HG03432 (cell line): ENCODE measurements around the gene ADRA1B.
"Not testable (repeated sequence)": the region's sequence is repeated elsewhere in the genome, so short reads cannot be mapped to it uniquely, and the experiment has no call there.

Source experiments
- ATAC-seq: cut with Tn5 transposase; IDR thresholded peaks from one replicate; pipeline ENCODE4 v1.9.1; 2021; ENCODE audit warnings: mild to moderate bottlenecking, moderate library complexity; ENCODE audit not compliant: unreplicated experiment

ADRA1B gene

DNA sequence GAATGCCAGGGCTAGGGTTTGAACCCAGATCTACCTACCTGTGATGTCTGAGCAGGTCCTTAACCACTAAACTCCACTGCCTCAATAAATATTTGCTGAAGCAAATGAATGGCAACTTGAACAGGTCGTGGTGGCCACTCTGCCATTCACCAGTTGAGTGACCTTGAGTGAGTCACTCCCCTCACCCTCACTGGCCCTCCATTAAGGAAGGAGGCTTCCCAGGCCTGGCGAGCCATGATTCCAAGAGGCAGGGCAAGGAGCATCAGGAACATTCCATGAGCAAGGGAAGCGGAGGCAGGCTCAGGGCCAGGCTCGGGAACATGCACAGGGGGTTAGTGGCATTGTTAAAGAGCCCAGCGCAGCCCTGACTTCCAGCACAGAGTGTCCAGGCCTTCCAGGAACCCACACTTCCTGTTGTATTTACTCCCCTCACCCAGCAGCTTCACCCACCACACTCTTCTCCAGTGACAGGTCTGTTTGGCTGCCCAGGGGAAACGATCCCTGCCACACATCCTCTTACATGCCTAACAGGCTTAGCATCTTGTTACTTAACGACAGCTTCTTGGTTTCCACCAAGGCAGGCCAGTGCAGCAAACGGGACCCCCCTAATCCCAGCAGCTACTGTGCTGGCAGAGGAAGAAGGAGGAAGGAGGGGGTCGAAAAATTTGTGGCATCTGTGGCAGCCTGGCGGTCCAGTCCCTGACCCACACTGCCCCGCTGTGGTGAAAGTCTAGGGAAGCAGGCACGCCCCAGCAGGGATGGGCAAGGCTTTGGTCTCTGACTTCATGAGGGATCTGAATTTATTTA lies 49.0 kb downstream of the ADRA1B start:
- no peak for ATAC-seq

DNA sequence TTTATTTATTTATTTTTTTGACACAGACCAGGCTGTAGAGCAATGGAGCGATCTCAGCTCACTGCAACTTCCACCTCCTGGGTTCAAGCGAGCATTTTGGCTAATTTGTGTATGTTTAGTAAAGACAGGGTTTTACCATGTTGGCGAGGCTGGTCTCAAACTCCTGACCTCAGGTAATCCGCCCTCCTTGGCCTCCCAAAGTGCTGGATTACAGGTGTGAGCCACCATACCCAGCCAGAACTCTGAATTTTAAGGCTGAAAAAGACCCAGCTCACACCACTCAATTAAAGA lies 49.5 kb downstream of the ADRA1B start:
- not testable (repeated sequence) for ATAC-seq

DNA sequence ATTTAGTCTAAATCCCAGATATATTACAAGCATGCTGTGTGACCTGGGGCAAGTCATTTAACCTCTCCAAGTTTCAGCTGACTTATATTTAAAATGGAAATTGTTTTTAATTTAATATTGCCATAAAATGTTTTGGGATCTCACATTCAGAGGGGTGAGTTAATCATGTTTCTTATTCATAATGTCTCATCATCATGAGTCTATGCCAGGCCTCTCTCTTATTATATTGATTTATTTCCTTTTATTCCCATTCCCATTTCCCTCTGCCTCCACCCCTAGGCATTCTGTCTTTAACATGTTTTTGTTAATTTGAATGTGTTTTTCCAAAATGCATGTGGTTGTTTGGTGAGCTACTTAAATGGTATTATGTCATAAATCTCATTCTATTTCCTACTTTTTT lies 53.7 kb downstream of the ADRA1B start:
- ATAC-seq: no peak

DNA sequence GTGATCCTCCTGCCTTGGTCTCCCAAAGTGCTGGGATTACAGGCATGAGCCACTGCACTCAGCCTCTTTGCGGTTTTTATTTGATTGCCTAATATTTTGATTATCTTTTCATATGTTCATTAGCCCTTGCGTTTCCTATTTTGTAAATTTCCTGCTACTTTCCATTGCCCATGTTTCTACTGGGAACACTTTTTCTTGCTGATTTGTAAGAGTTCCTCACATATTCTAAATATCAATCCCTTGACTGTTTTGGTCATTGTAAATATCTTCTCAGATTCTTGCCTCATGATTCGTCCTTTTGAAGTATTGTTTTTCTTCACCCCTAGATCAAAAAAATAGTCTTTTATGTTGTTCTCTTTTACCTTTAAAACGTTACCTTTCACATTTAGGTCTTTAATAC lies 54.8 kb downstream of the ADRA1B start:
- no peak for ATAC-seq

DNA sequence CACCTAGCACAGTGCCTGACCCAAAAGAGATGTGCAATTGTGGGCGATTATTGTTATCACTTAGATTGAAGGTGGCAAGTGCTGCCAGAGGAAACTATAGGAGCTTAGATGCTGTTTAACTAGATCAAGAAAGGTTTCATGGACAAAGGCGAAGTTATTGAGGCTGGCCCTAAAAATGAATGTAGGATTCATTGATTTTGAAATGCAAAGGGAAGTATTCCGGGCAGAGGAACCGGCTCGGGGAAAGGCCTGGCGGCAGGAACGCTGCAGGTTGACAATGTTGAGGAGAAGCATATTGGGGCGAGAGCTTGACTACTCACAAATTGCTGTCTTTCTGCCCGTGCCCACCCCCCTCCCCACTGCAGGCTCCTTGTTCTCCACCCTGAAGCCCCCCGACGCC lies 55.2 kb downstream of the ADRA1B start:
- ATAC-seq: no peak

DNA sequence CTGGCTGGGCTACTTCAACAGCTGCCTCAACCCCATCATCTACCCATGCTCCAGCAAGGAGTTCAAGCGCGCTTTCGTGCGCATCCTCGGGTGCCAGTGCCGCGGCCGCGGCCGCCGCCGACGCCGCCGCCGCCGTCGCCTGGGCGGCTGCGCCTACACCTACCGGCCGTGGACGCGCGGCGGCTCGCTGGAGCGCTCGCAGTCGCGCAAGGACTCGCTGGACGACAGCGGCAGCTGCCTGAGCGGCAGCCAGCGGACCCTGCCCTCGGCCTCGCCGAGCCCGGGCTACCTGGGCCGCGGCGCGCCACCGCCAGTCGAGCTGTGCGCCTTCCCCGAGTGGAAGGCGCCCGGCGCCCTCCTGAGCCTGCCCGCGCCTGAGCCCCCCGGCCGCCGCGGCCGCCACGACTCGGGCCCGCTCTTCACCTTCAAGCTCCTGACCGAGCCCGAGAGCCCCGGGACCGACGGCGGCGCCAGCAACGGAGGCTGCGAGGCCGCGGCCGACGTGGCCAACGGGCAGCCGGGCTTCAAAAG lies 55.7 kb downstream of the ADRA1B start:
- no peak for ATAC-seq

DNA sequence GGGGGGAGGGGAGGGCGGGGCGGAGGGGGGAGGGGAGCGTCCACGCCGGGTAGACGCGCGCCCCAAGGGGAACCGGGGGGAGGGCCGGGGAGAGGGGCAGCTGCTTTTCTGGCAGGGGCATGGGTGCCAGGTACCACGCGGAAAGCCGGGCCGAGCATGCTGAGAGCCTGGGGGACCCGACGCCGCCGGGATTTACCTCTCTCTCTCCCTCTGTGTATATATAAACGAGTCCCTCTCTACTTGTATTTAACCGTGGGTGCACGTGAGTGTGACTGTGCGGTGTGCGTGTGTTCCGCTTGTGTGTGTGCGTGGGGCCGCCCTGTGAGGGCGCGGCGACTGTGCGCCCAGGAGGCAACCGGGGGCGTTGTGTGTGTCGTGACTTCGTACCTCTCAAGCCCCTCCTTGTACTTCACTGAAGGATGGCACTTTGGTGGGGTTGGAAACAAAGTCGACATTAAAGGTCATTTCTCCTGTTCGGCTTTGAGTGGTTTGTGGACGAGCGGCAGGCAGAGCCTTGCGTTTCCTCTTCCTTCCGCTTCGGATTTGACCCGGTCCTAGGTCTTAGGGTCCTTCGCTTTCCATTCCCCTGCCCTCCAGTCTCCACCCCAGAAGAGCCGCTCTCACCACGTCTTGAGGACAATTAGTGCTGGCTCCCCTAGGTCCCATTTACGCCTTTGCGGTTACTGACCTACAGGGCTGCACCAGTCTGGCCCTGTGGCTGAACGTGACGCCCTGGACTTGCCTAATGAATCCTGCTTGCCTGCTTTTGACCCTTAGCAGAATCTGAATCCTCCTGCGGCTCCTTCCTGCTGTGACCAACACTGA lies 56.5 kb downstream of the ADRA1B start:
- ATAC-seq: no peak

DNA sequence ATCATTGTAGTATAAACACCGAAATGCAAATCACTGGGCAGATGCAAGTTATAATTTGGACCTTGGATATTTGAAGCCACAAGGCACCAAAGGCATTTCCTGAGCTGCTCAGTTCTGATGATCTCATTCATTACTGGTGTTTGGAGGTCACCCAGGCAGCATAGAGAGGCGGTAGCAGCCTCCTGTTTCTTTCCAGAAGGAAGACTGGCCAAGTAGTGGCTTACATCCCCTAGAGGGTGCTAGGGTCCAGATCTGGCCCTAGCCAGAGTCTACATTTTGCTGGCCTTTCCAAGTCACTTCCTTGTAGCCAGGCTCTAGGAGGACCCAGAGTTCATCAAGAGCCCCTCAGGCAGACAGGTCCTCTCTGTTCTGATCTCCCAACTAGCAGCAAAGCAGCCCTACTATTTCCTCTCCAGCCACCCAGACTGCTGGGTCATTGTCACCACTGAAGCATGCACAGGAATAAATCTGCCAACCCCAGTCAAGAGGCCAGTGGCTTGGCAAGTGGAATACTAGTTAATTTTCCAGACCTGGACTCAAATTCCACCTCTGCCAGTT lies 59.3 kb downstream of the ADRA1B start:
- no peak for ATAC-seq

DNA sequence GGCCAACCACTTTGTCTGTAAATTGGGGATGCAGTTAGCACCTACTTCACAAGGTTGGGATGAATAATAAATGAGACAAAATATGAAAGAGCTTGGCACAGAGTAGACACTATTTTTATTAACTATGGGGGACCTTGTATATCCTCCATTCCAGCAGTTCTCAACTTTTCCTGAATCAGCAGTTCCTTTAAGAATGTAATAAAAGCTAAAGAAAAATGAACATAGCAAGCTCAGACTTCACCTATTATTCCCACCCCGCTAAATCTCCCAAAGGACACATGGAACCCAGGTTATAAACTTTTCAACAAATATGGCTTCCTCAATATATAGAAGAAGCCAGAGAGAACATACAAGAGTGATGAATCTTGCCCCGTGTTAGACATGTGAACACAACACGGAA lies 60.6 kb downstream of the ADRA1B start:
- no peak for ATAC-seq

DNA sequence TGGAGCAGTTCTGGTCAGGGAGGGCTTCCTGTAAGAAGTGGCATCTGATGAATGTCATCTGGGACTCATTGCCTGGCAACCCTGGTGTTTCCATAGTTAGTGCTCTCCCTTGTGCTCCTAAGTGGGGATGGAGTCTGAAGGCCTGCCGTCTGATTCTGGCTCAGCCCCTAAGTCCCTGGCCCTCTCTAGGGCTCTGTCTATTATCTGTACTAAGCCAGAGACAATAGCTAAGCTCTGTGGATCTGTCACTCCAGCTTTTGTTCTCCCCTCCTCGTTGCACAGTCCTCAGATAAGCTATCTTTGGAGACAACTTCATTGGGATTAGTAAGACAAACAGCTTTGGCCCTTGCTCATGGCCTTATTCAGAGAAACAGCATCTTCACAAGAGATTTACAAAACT lies 62.1 kb downstream of the ADRA1B start:
- no peak for ATAC-seq

DNA sequence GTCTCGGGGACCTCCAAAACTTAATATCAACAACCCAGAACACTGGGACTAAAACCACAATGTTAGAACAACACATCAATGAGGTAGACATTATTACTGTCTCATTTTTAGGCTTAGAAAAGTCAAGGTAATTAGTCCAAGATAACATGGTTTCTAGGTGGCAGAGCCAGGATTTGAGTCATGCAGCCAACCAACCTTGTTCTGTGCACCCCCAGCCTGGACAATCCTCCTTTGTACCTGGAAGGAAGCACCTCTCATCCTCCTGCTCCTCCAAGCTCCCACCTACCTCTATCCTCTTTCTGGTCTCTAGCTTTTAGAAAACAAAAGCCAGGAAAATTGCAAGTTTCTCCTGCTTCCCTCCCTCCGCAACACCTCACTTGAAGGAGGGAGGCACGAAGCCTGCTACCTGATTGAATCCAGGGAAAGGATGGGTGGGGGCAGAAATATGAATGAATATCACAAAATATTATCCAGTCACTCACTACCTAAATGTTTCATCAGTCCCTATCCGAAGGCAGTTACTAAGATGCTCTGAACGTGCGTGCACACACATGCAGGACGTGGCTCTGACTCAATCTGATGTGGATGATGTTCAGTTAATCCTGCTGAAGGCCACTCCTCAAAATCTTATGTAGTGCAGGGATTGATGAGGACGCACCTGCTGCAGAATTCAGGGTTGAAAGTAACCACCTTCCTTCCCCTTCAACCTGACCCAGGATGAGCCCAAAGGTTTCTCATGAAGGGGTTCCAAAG lies 66.3 kb downstream of the ADRA1B start:
- no peak for ATAC-seq

DNA sequence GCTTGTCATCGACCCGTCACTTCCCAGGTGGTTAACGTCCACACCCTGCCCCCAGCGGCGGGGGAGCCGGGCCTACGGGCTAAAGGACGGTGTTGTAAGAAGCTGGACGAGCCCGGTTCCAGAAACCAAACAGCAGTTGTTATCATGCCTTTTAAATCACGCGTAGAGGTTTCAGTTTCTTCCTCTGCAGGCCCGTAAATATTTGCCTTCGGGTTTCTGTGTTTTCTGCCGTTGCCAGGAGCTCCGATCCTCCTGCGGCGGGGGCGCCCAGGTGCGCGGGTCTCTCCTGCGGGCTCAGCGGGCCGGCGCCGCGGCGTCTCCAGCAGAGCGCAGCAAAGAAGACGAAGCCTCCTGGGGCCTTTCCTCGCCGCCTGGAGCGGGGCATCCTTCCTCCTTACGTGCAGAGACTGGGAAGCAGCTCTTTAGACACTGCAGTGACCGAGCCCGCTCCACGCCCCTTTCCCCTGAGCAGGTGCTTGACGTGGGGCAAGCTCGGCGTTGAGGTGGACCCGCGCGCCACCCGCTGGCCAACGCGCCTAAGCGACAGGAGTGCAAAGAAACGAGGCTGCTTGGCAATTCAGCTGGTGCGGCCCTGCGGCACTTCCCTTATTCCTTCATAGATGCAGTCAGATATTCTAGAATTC lies 70.9 kb downstream of the ADRA1B start:
- ATAC-seq: peak; percentile 97

DNA sequence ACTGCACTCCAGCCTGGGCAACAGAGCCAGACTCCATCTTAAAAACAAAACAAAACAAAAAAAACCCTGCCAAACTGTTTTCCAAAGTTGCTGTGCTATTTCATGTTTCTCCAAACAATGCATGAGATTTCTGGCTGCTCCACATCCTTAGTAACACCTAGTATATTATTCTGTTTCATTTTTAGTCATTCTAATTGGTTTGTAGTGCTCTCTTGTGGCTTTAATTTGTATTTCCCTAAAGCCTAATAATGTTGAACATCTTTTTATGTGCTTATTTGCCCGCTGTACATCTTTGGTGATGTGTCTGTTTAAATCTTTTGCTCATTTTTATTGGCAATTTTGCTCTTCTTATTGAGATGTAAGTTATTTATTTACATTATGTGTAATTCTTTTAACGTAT lies 74.2 kb downstream of the ADRA1B start:
- no peak for ATAC-seq

DNA sequence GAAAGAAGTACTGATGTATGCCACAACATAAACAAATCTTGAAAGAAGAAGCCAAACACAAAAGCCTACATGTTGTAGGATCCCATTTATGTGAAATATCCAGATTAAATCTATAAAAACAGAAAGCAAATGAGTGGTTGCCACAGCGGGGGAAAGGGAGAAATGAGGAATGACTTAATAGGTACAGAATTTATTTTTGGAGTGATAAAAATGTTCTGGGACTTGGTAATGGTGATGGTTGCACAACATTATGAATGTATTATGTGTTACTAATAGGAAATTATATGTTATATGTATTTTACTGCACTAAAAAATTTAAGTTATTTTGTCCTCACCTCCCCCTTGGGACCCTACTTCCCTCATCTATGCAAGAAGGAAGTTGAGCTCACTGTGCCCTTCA lies 76.3 kb downstream of the ADRA1B start:
- ATAC-seq: no peak

DNA sequence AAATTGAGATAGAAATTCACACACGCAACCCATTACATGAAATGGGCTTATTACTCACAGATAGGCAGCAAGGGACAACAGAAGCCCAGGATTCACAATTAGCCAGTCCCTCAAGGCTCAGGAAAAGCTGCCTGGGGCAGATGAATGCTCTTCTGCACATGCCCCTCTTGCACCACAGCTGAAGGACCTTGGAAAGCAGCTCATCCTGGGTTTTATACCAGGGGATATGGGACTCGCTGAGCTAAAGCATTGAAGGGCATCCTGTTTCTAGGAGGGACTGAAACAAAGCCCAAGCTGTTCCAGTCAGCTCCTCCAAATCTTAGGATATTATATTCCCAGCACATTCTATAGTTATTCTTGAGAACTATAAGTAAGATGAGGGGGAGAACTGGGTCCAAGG lies 76.9 kb downstream of the ADRA1B start:
- no peak for ATAC-seq

DNA sequence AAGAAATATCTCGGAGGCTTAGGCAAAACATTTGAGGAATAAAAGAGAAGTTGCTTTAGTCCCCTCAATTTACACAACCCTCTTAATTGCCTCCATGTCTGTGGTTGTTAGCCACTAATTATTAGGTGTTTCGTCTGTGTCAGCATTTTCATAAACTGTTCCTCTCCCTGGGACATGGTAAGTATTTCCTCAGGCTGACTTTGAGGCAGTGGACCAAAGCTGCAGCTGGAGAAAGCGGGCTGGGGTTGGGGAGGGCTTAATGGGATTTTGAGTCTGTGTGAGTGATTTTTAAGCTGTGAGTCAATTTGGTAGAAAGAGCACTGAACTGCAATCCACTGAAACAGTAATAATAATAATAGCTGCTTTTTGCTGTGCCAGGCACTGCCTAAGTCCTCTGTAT lies 79.6 kb downstream of the ADRA1B start:
- no peak for ATAC-seq

DNA sequence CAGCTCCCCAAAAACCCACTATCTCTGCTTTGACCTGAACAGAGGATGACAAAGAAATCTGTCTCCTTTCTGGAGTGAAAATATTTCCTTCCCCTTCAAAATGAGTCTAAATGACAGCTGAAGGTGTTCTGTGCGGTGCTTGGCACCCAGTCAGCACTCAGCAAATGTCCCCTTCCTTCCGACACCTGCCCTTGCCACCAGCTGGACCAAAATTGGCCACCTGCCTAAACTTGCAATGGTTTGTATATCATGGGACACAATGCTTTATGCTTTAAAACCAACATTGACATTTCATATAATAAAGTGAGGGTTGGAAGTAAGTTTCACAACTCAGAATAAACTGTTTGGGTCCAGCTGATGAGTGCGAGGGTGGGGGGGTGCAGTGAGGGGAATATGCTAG lies 85.2 kb downstream of the ADRA1B start:
- ATAC-seq: no peak

DNA sequence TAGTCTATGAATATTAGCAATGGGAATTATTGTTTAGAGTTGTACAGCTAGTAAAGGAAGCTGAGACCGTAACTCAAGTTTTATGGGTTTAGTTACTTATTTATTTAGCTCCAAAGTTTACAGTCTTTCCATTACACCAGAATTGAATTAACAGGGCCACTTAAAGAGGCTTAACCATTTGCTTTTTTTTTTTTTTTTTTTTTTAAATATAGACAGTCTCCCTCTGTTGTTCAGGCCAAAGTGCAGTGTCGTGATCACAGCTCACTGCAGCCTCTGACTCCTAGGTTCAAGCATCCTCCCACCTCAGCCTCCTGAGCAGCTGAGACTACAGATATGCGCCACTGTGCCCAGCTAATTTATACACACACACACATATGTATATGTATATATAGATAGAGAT lies 91.2 kb downstream of the ADRA1B start:
- ATAC-seq: no peak

DNA sequence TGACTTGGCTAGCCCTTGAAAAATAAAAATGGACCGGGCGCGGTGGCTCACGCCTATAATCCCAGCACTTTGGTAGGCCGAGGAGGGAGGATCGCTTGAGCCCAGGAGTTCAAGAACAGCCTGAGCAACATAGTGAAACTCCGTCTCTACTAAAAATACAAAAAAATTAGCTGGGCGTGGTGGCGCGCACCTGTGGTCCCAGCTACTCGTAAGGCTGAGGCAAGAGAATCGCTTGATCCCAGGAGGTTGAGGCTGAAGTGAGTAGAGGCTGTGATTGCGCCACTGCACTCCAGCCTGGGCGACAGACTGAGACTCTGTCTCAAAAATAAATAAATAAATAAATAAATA lies 92.2 kb downstream of the ADRA1B start:
- peak; percentile 22 for ATAC-seq

DNA sequence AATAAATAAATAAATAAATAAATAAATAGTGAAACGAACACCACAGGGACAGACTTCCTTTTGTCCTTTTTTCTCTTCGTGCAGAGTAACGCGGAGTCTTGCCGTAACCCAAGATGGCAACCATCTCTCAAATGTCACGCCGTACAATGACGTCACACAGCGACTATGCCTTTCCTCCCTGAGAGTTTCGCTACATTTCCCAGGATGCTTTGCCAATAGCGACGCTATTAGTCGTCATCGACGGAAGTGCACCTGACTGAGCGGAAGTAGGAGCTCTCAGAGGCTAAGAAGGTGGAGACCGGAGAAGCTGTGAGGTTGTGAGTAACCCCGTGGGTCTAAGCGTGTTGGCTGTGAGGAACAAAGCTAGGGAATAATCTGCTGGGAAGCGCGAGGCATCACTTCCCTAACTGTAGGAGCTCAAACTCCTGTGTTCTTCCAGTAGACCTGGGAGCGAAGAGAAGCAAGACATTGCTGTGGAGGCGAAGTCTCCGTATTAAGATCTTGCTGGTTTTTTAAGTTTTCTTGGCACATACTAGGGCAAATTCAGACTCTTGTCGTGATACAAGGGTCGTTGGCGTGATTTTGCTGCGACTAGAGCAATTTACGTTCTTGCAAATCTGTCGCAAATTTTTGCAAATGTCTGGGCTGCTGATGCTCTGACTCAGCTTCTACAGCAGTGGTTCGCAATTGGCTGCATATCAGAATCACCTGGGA lies 92.8 kb downstream of the ADRA1B start, which contains the start of gene TTC1:
Gene TTC1 (plus strand): TSS at position 263 of the 714 bp plus-strand sequence. CDS start 1,390 bp downstream, outside the sequence.
- peak; percentile 100 for ATAC-seq
